Motor neuron (in vitro differentiated cells): ENCODE measurements around the gene PRSS8. TPM values are rescaled to one million over a fixed set of nuclear protein-coding genes. Genes with fewer than 3 reads are reported as not detected.
"Not testable (repeated sequence)": the region's sequence is repeated elsewhere in the genome, so short reads cannot be mapped to it uniquely, and the experiment has no call there.

Experiments
- ATAC-seq, 8 experiments: fragments of 200-7000 bp; cut with Tn5 transposase; replicated peaks in 6 of 8; 2 replicates each; pipeline ENCODE4 v1.8.0; 2021; ENCODE audit warnings: mild to moderate bottlenecking in 8 of 8, moderate library complexity in 8 of 8
- H3K27ac ChIP-seq, 2 donors: fragments of 250-450 bp; sonication (Bioruptor Pico); 2 replicates each; pipeline ENCODE4 v1.9.0; 2021; ENCODE audit warnings: antibody characterized with exemption in 2 of 2, mild to moderate bottlenecking in 2 of 2, moderate library complexity in 1 of 2
- H3K4me1 ChIP-seq, 2 donors: fragments of 250-450 bp; sonication (Bioruptor Pico); replicated peaks in 1 of 2; 2 replicates each; pipeline ENCODE4 v1.6.1; 2021; ENCODE audit warnings: antibody characterized with exemption in 2 of 2, mild to moderate bottlenecking in 2 of 2, moderate library complexity in 1 of 2
- H3K4me3 ChIP-seq, 5 donors: fragments of 250-450 bp; sonication (Bioruptor Pico); 2 replicates each; pipeline ENCODE4 v1.9.0; 2021; ENCODE audit warnings: antibody characterized with exemption in 5 of 5, mild to moderate bottlenecking in 5 of 5, moderate library complexity in 4 of 5
- WGBS, 10 experiments: fragments of 450-650 bp; shearing (Covaris generic); methylation state at CpG; one replicate each; pipeline ENCODE4 v1.0.0; 2022; 5-methylcytosine and 5-hydroxymethylcytosine counted together
- in situ Hi-C, 9 experiments: fragments of 400-800 bp; cut with MboI; loops; one replicate each; pipeline ENCODE4 v1.15.0; 2021; ENCODE audit warnings: low sequenced_read_pairs in 9 of 9, low pct_unique_long_range_greater_than_20kb in 2 of 9; ENCODE audit not compliant: unreplicated experiment in 9 of 9
- total RNA-seq, 8 experiments: library from RNA; unstranded; fragments of 300-600 nt; gene quantifications; 2 replicates each; pipeline versions ENCODE4 v1.2.3 to v1.2.4, GENCODE V29; 2022

PRSS8 gene
- total RNA-seq: 1 to 10 TPM in 1 of 8 experiments, under 1 TPM in 6, not detected in 1; 0.21 to 1.1 (median 0.55) TPM

DNA sequence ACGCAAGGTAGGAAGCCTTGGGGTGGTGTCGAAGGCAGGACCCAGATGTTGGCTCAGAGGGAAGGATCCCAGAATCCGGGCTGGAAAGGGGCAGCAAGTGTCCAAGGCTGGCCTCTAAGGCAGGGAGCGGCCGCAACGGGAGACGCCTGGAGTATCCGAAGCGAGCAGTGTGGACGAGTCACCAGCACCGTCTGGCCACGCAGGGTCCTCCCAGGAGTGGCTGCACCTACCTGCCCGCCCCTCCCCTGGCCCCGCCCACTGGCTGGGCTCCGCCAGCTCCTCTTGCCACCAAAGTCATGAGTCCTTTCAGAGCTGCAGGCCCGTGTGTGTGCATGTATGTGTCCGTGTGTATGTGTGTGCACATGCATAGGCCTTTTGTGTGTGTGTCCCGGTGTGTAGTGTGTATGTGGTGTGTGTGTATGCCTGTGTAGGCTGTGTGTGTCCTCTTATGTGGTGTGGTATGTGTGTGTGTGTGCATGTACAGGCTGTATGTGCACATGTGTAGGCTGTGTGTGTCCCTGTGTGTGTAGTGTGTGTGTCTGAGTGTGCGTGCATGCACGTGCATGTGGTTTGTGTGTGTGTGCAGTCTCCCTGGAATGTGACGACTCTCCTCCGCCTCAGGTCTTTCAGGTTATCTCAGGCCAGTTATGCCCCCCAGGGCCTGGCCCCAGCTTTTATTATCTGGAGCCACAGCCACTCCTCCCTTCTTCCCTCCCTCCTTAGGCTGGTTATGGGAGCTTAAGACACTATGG, at the start of gene PRSS8:
Gene PRSS8 (minus strand): TSS at position 193 of the 752 bp plus-strand sequence. CDS start 229 bp downstream, outside the sequence.
- Histone ChIP-seq H3K4me1 (peaks cover 19 to 25% of the 10 kb centered on the region in 2 donors), H3K27ac (no peak within 1 kb of the TSS), H3K4me3 (no peak within 1 kb of the TSS)
- 47 to 100% (median 70%) methylated on average over 1 to 4 of the region's 22 CpGs; no CpG with 5 or more reads in 6 of the 10 experiments for WGBS, 10 experiments
- ATAC-seq: peak; percentile 15 to 53 (median 38)
- in situ Hi-C loops: no loop called here

DNA sequence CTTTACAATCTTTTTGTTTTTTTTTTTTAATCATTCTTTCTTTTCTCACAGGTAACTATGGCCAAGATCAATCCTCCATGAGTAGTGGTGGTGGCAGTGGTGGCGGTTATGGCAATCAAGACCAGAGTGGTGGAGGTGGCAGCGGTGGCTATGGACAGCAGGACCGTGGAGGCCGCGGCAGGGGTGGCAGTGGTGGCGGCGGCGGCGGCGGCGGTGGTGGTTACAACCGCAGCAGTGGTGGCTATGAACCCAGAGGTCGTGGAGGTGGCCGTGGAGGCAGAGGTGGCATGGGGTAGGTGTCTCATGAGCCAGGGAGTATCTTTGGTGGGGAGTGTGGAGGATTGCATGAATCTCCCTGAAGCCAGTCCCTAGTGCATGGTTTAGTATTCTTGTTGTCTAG, 49.4 kb upstream of the PRSS8 start:
- in situ Hi-C loops: no loop called here
- Histone ChIP-seq H3K4me3 (no peak overlapping the region), H3K4me1 (peaks cover 13 to 17% of the 10 kb centered on the region in 2 donors), H3K27ac (no peak overlapping the region)
- WGBS, 10 experiments: 96 to 100% (median 100%) methylated on average over 2 to 12 of the region's 14 CpGs; no CpG with 5 or more reads in 5 of the 10 experiments
- no peak for ATAC-seq

DNA sequence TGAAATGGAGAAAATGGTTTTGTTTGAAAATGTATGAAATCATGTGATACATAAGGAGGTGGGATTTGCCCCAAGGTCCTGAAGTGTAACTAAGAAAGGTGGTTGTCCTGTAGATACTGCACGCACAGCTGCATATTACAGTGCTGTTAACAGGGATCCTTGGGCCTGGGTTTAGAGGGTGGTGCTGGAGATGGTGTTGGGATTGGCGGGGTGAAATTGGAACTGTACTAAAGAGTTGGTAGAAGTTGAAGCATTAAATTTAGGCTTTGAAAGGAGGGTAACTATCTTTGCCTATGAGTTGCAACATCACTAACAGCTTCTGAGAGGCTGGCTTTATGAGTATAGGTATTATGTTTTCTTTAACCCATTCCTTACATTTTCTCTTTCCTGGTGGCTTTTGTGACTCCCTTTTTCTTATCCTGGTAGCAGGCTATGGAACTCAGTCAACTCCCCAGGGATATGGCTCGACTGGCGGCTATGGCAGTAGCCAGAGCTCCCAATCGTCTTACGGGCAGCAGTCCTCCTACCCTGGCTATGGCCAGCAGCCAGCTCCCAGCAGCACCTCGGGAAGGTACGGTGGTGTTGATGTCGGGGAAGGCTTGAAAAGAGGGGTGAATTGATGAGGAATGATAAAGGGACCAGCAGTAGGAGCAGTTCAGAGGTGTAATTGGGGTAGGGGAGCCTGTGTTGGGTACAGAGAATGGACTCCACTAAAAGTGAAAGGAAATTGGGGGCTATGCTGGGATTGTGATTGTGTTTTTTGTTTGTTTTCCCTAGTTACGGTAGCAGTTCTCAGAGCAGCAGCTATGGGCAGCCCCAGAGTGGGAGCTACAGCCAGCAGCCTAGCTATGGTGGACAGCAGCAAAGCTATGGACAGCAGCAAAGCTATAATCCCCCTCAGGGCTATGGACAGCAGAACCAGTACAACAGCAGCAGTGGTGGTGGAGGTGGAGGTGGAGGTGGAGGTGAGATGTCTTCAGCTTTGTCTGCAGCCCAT, 48.2 kb upstream of the PRSS8 start:
- ATAC-seq: no peak
- Histone ChIP-seq H3K27ac (no peak overlapping the region), H3K4me1 (peaks cover 16 to 21% of the 10 kb centered on the region in 2 donors), H3K4me3 (no peak overlapping the region)
- in situ Hi-C loops: no loop called here
- 67 to 96% (median 91%) methylated on average over 2 to 9 of the region's 10 CpGs; no CpG with 5 or more reads in 2 of the 10 experiments for WGBS, 10 experiments

DNA sequence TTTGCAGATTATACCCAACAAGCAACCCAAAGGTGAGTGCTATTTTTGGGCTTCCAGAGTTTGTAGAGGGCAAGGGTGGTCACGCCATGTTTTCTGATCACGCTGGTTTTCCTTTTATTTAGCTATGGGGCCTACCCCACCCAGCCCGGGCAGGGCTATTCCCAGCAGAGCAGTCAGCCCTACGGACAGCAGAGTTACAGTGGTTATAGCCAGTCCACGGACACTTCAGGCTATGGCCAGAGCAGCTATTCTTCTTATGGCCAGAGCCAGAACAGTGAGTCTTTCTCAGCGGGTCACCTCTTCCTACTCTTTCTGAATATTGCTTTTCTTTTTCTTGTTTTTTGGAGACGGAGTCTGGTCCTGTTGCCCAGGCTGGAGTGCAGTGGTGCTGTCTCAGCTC, 46.9 kb upstream of the PRSS8 start:
- Histone ChIP-seq H3K4me3 (peak overlapping the region; percentile 86 to 97 (median 92)), H3K27ac (no peak overlapping the region), H3K4me1 (peaks cover 16 to 22% of the 10 kb centered on the region in 2 donors)
- ATAC-seq: peak in 2 of 8 experiments; percentile 3 to 4
- in situ Hi-C loops: no loop called here
- WGBS, 10 experiments: 0 to 70% (median 30%) methylated on average over 1 to 5 of the region's 7 CpGs; no CpG with 5 or more reads in 2 of the 10 experiments

DNA sequence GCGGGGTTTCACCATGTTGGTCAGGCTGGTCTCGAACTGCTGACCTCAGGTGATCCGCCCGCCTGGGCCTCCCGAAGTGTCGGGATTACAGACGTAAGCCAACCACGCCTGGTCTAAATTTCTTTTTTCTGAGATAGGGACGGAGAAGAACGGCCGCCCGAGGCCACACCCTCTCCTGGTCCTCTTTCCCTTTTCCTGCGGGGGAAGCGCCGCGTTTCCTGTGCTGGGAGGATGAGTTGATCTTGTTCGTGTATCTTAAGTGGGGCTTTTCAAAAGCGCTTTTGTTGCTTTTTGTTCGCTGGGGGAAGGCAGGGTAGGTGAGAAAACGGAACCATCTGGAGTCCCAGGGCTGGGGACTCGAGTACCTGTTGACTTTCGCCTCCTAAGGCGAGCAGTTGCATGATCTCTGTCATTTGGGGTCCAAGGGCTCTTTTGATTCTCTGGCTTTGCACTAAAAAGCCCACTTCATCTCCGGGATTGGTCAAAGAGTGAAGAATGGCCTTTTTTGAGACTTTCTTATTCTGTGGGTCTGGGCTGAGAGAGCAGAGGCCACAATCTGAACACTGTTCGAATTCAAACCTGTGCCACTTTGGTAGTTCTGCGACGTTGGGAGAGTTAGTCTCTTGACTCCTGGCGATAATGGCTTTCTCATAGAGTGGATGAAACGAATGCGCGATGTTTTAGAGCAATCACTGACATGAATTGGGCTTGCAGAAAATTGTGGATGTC, 45.7 kb upstream of the PRSS8 start:
- in situ Hi-C loops: no loop called here
- peak overlapping the region; percentile 99 for H3K27ac ChIP-seq

DNA sequence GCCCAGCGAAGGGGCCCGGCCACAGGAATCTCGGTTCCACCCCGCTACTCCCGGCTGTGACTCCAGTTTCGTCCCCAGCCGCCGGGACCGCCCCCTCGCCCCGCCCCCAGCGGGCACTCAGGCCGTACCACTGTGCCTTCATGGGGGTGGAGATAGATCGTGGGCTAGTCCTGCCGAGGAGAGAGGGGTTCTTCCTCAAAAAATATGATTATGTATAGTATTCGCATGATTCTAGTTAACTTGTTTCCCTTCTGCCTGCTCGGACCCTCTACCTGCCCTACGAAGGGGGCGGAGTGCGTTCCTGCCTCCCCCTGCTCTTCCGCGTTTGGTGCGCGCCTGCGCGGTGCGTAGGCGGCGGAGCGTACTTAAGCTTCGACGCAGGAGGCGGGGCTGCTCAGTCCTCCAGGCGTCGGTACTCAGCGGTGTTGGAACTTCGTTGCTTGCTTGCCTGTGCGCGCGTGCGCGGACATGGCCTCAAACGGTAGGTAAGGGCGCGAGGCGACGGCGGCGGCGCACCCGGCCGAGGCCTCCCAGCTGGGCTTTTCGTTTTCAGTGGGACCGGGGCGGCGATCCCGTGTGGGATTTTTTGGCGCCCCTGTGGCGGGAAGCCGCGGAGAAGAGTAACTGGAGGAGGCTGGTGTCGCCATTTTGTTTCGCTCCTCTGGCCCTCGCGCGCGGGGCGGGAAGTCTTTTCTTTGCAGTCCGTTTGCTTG, 44.4 kb upstream of the PRSS8 start, which contains the start of gene FUS:
Gene FUS (plus strand): TSS at position 393 of the 713 bp plus-strand sequence. CDS start 76 bp downstream, at position 469.
- H3K27ac ChIP-seq: peak within 1 kb of the TSS; percentile 99
- H3K4me3 ChIP-seq: peak within 1 kb of the TSS; percentile 86 to 97 (median 92)
- peak; percentile 47 to 82 (median 74) for ATAC-seq
- in situ Hi-C loops: no loop called here
- 0 to 11% (median 0%) methylated on average over 1 to 27 of the region's 69 CpGs; no CpG with 5 or more reads in 6 of the 10 experiments for WGBS, 10 experiments
- H3K4me1 ChIP-seq: peaks cover 16 to 22% of the 10 kb centered on the region in 2 donors

More for the DNA sequence above, 45.7 kb upstream of the PRSS8 start:
- peak in 4 of 8 experiments; percentile 0 to 8 (median 4) for ATAC-seq
- 0 to 9% (median 2%) methylated on average over 1 to 17 of the region's 31 CpGs for WGBS, 10 experiments
- Histone ChIP-seq H3K4me3 (peak overlapping the region; percentile 86 to 97 (median 92)), H3K4me1 (peaks cover 16 to 22% of the 10 kb centered on the region in 2 donors)

DNA sequence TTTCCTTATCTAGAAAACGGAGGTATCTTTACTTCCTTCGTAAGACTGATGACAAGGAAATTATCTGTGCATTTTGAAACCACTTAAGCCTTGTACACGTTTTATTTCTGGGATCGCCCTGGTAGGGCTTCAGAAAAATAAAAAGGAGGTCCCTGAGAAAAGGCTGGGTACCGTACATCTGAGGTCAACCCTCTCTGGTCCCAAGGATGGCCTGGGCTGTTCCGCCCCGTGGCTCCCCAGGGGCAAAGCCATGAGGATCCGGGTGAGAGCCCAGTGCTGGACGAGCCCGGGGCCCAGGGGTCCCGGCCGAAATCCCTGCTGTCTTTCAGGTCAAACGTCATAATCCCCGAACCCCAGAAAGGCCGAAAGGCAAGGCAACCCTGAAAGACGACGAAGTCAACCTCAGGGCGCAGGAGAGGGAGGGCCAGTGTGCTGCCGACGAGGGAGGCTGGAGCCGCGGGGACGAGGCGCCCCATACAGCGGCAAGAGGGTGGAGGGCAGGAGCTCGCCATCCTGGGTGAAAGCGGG, 43.8 kb upstream of the PRSS8 start:
- WGBS, 10 experiments: 0 to 27% (median 9%) methylated on average over 3 to 19 of the region's 27 CpGs; no CpG with 5 or more reads in 2 of the 10 experiments
- Histone ChIP-seq H3K27ac (peak overlapping the region; percentile 99), H3K4me3 (peak overlapping the region; percentile 86 to 97 (median 92)), H3K4me1 (peaks cover 16 to 22% of the 10 kb centered on the region in 2 donors)
- ATAC-seq: peak in 7 of 8 experiments; percentile 0 to 9 (median 2)
- in situ Hi-C loops: no loop called here

DNA sequence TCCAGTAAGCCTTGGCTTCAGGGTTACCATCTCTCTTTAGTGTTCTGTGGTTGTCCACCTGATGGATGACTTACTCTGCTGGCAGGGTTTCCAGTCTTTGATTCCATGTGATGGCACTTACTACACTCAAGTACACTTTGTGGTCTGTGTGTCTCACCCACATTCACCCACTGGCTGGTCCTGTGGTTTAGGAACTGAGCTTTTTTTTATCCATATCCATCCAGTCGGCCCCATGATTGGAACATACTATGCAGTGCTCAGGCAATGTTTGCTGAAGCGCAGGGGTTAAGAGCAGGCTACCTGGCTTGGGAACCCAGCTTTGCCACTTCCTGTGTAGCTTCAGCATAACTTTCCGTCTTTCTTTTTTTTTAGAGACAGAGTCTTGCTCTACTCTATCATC, 41.6 kb upstream of the PRSS8 start:
- in situ Hi-C loops: no loop called here
- ATAC-seq: no peak
- Histone ChIP-seq H3K4me3 (no peak overlapping the region), H3K27ac (no peak overlapping the region), H3K4me1 (peaks cover 7 to 9% of the 10 kb centered on the region in 2 donors)
- 80 to 100% (median 100%) methylated on average over 1 to 3 of the region's 3 CpGs; no CpG with 5 or more reads in 4 of the 10 experiments for WGBS, 10 experiments

DNA sequence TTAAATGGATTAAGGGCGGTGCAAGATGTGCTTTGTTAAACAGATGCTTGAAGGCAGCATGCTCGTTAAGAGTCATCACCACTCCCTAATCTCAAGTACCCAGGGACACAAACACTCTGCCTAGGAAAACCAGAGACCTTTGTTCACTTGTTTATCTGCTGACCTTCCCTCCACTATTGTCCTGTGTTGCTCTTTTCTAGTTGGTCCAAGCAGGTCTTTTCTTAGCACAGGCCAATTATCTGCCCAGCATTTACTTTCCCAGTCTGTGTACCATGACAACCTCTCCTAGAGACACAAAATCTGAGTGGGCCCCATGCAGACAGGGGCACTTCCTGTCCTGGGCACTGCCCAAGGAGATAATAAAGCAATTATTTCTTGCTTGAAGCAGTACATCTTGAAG, 34.5 kb upstream of the PRSS8 start:
- not testable (repeated sequence) for H3K4me1 ChIP-seq, H3K4me3 ChIP-seq, H3K27ac ChIP-seq
- in situ Hi-C loops: loop anchor here in 1 of 9 experiments (25.0 kb wide), 1 partner anchor 183 kb away; the partner anchor contains the start of gene HSD3B7
- WGBS, 10 experiments: no CpG with 5 or more reads among the region's 2 CpGs
- ATAC-seq: peak; percentile 45 to 100 (median 94)

DNA sequence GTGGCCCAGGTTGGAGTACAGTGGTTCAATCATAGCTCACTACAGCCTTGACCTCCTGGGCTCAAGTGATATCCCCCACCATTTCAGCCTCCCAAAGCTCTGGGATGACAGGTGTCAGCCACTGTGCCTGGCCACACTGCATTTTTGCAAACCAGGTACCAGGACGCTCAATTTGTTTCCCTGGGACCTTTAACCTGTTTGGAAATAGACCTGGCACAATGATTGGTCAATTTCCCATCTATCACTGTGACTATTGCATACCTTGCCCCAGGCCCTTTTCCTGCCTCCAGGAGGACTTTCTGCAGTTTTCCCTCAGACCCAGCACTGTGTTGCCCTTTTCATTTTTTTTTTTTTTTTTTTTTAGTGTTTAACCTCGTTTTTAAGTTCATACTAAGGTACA, 33.3 kb upstream of the PRSS8 start:
- 0 to 93% (median 59%) methylated on average over 1 to 2 of the region's 2 CpGs; no CpG with 5 or more reads in 1 of the 10 experiments for WGBS, 10 experiments
- Histone ChIP-seq H3K4me3 (no peak overlapping the region), H3K4me1 (peaks cover 0 to 10% of the 10 kb centered on the region in 2 donors), H3K27ac (no peak overlapping the region)
- peak in 1 of 8 experiments; percentile 20 for ATAC-seq
- in situ Hi-C loops: loop anchor here in 1 of 9 experiments (25.0 kb wide), 1 partner anchor 182 kb away; the partner anchor contains the start of gene HSD3B7

DNA sequence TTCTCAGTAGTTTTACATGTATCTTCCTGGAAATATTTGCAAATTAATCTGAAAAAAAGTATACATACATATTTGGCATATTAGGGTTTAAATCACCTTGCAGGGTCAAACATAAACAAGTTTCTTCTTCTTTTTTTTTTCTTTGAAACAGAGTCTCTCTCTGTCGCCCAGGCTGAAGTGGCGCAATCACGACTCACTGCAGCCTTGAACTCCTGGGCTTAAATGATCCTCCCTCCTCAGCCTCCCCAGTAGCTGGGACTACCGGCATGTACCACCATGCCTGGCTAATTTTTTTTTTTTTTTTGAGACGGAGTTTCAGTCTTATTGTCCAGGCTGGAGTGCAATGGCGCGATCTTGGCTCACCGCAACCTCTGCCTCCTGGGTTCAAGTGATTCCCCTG, 31.8 kb upstream of the PRSS8 start:
- in situ Hi-C loops: loop anchor here in 1 of 9 experiments (25.0 kb wide), 1 partner anchor 180 kb away; the partner anchor contains the start of gene HSD3B7
- WGBS, 10 experiments: 62 to 100% (median 90%) methylated on average over 1 to 8 of the region's 8 CpGs; no CpG with 5 or more reads in 2 of the 10 experiments
- peaks cover 0 to 10% of the 10 kb centered on the region in 2 donors for H3K4me1 ChIP-seq
- H3K27ac ChIP-seq: no peak overlapping the region
- no peak overlapping the region for H3K4me3 ChIP-seq
- ATAC-seq: no peak
